ENCODE results near the gene GTF3C1. TPM values are rescaled to one million over a fixed set of nuclear protein-coding genes. Genes with fewer than 3 reads are reported as not detected.

Gene GTF3C1
- total and polyA plus RNA-seq, 10 donors: 28.8 to 68.6 (median 57.1) TPM

GRCh38 chr16:27464626-27465482 lies 84.9 kb downstream of the GTF3C1 start:
- 86 to 96% (median 93%) methylated on average over 24 to 33 of the region's 33 CpGs for WGBS, 5 donors
- TF ChIP-seq POLR2A (IDR thresholded peaks at IDR 0.05) (no peak), CTCF (IDR thresholded peaks at IDR 0.05 in 8 of 11, conservative IDR thresholded peaks at IDR 0.05 in 3 of 11) (no peak), POLR2AphosphoS5 (IDR thresholded peaks at IDR 0.05) (peak; percentile 41 to 49 (median 41))
- H3K4me3 ChIP-seq: peak overlapping the region in 2 of 8 donors; percentile 13 to 46
- H3K9me3 ChIP-seq: no peaks in the 10 kb centered on the region
- intact Hi-C loops (cut with DNase I; ENCODE audit: low total_unique reads): no loop called here
- no peaks in the 10 kb centered on the region for H3K27me3 ChIP-seq (replicated peaks in 1 of 7)
- H3K36me3 ChIP-seq: peaks cover 0 to 100% (median 91%) of the 10 kb centered on the region in 6 donors
- peak overlapping the region in 5 of 8 donors; percentile 20 to 84 (median 75) for H3K27ac ChIP-seq
- peaks cover 0 to 46% (median 14%) of the 10 kb centered on the region in 6 donors for H3K4me1 ChIP-seq
- peak; percentile 74 for DNase-seq

GRCh38 chr16:27463741-27464591 lies 85.7 kb downstream of the GTF3C1 start:
- DNase-seq: peak; percentile 79

DNA sequence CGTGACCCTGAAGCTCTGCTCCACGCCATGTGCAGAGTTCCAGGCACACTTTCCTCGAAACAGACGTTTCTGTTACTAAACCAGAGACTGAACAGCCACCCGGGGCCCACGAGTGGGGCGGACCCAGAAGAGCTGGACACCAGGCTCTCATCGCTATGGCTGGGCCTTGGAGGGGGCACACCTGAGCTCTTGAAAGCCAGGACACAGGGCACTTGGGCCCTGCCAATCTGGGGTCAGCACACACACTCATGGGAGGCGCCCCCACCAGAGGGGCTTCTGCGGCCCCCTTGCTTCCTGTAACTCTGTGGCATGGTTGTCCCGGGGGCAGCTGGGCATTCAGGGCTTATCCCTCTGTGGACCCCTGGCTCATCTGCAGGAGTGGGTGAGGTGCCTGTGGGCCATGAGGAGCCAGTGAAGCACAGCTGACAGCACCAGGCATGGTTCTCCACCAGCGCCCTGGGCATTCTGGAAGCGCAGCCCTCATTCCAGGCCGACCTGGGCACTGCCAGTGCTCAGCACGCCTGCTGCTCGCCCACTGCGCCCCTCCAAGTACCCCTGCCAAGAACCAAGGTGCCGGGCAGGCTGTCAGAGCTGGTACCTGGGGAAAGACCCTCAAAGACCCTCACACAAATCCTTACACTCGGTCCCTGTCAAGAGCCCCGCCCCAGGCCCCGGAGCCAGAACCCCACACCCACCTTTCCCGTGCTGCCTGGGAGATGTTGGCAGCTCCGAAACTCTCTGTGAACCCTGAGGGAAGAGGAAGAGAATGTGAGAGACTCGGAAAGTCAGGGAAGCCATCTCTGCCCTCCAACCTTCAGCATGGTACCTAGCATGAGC lies 86.6 kb downstream of the GTF3C1 start:
- H3K27me3 ChIP-seq (replicated peaks in 1 of 7): no peaks in the 10 kb centered on the region
- intact Hi-C loops (cut with DNase I; ENCODE audit: low total_unique reads): no loop called here
- DNase-seq: peak; percentile 68
- WGBS, 5 donors: 92 to 95% (median 93%) methylated on average over 16 to 24 of the region's 24 CpGs
- no peaks in the 10 kb centered on the region for H3K9me3 ChIP-seq
- peaks cover 0 to 46% (median 14%) of the 10 kb centered on the region in 6 donors for H3K4me1 ChIP-seq
- no peak for TF ChIP-seq CTCF (IDR thresholded peaks at IDR 0.05 in 8 of 11, conservative IDR thresholded peaks at IDR 0.05 in 3 of 11)
- TF ChIP-seq POLR2A (IDR thresholded peaks at IDR 0.05): no peak
- no peak for TF ChIP-seq POLR2AphosphoS5 (IDR thresholded peaks at IDR 0.05)
- peak overlapping the region in 1 of 8 donors; percentile 46 for H3K4me3 ChIP-seq
- peaks cover 0 to 93% (median 74%) of the 10 kb centered on the region in 6 donors for H3K36me3 ChIP-seq
- peak overlapping the region in 4 of 8 donors; percentile 62 to 84 (median 75) for H3K27ac ChIP-seq

More at GRCh38 chr16:27463741-27464591, 85.7 kb downstream of the GTF3C1 start:
- 78 to 91% (median 86%) methylated on average over 24 to 32 of the region's 32 CpGs for WGBS, 5 donors
- Histone ChIP-seq H3K4me1 (peaks cover 0 to 46% (median 14%) of the 10 kb centered on the region in 6 donors), H3K27me3 (replicated peaks in 1 of 7) (no peaks in the 10 kb centered on the region), H3K9me3 (no peaks in the 10 kb centered on the region), H3K27ac (peak overlapping the region in 6 of 8 donors; percentile 20 to 84 (median 68)), H3K36me3 (peaks cover 0 to 100% (median 83%) of the 10 kb centered on the region in 6 donors), H3K4me3 (peak overlapping the region in 3 of 8 donors; percentile 10 to 46 (median 13))
- TF ChIP-seq POLR2AphosphoS5 (IDR thresholded peaks at IDR 0.05): peak; percentile 45 to 73 (median 50)
- no peak for TF ChIP-seq POLR2A (IDR thresholded peaks at IDR 0.05)
- TF ChIP-seq CTCF (IDR thresholded peaks at IDR 0.05 in 8 of 11, conservative IDR thresholded peaks at IDR 0.05 in 3 of 11): no peak
- intact Hi-C loops (cut with DNase I; ENCODE audit: low total_unique reads): no loop called here
